Retinal pigment epithelial cell (primary cell): ENCODE results near the gene GMDS.

Experiments used
- DNase-seq: peaks from one replicate; pipeline ENCODE4 v3.0.0-alpha.2; 2010; ENCODE audit warnings: low read depth
- H3K4me3 ChIP-seq: 2 replicates; pipeline ENCODE4 v1.5.1; 2011; ENCODE audit warnings: mild to moderate bottlenecking, low read length, control low read depth, moderate library complexity
- CTCF ChIP-seq: conservative IDR thresholded peaks from 2 replicates; pipeline ENCODE4 v1.5.1; 2011; ENCODE audit warnings: low read depth, low read length, control low read depth, inconsistent platforms

GMDS gene

GRCh38 chr6:1931817-1932216, 313.6 kb downstream of the GMDS start:
- TF ChIP-seq CTCF, result no peak
- no peak overlapping the region for H3K4me3 ChIP-seq
- DNase-seq, result no peak

GRCh38 chr6:1930356-1930755, 315.0 kb downstream of the GMDS start:
- DNase-seq, result no peak
- no peak for TF ChIP-seq CTCF

GRCh38 chr6:1929931-1930330, 315.5 kb downstream of the GMDS start:
- DNase-seq, result no peak
- no peak overlapping the region for H3K4me3 ChIP-seq
- TF ChIP-seq CTCF, result no peak

More at GRCh38 chr6:1930356-1930755, 315.0 kb downstream of the GMDS start:
- no peak overlapping the region for H3K4me3 ChIP-seq

- no peak overlapping the region for H3K4me3 ChIP-seq
- TF ChIP-seq CTCF, result no peak
- DNase-seq, result no peak
These were observed 319.5 kb downstream of the GMDS start for GRCh38 chr6:1925743-1926430.

GRCh38 chr6:1923449-1923848, 322.0 kb downstream of the GMDS start:
- DNase-seq, result no peak
- no peak overlapping the region for H3K4me3 ChIP-seq
- no peak for TF ChIP-seq CTCF

GRCh38 chr6:1917626-1918371, 327.6 kb downstream of the GMDS start:
- no peak overlapping the region for H3K4me3 ChIP-seq
- DNase-seq, result peak; percentile 87
- no peak for TF ChIP-seq CTCF
